HEK293T (cell line): ENCODE data around the gene TADA3.

ENCODE experiments used
- CTCF ChIA-PET: fragments of 350-600 bp; formaldehyde crosslinking; extraction: SDS; loops from one replicate; lab custom pipeline; 2021; ENCODE audit warnings: antibody characterized with exemption, inconsistent platforms; lab: Yijun Ruan, JAX
- POLR2A ChIA-PET: fragments of 350-600 bp; formaldehyde crosslinking; extraction: SDS; loops from one replicate; lab custom pipeline; 2020; ENCODE audit warnings: antibody characterized with exemption, inconsistent platforms; lab: Yijun Ruan, JAX
- DNase-seq: peaks from one replicate; pipeline ENCODE4 v3.0.0; 2012; ENCODE audit warnings: mixed read lengths; ENCODE audit errors: extremely low spot score
- ARNT ChIP-seq: fragments of 450-650 bp; IDR thresholded peaks from 2 replicates; pipeline ENCODE4 v1.6.1; 2017; ENCODE audit warnings: mild to moderate bottlenecking
- BHLHE40 ChIP-seq: fragments of 450-650 bp; IDR thresholded peaks from 2 replicates; pipeline ENCODE4 v1.6.1; 2016; ENCODE audit warnings: mild to moderate bottlenecking, moderate library complexity, borderline replicate concordance
- CTBP1 ChIP-seq: fragments of 450-650 bp; IDR thresholded peaks from 2 replicates; pipeline ENCODE4 v1.6.1; 2016; ENCODE audit warnings: borderline replicate concordance
- ELF4 ChIP-seq: fragments of 450-650 bp; IDR thresholded peaks from 2 replicates; pipeline ENCODE4 v1.6.1; 2017; ENCODE audit warnings: antibody characterized with exemption
- FOXA1 ChIP-seq: fragments of 450-650 bp; IDR thresholded peaks from 2 replicates; pipeline ENCODE4 v1.6.1; 2016; ENCODE audit warnings: mild to moderate bottlenecking
- FOXK2 ChIP-seq: fragments of 450-650 bp; IDR thresholded peaks from 2 replicates; pipeline ENCODE4 v1.6.1; 2016; ENCODE audit warnings: mild to moderate bottlenecking
- FOXM1 ChIP-seq: fragments of 450-650 bp; IDR thresholded peaks from 2 replicates; pipeline ENCODE4 v1.6.1; 2017; ENCODE audit warnings: mild to moderate bottlenecking, borderline replicate concordance
- HDGF ChIP-seq: fragments of 450-650 bp; IDR thresholded peaks from 2 replicates; pipeline ENCODE4 v1.6.1; 2017; ENCODE audit warnings: antibody characterized with exemption, borderline replicate concordance
- L3MBTL2 ChIP-seq: fragments of 450-650 bp; conservative IDR thresholded peaks from 2 replicates; pipeline ENCODE4 v1.6.1; 2016; ENCODE audit warnings: mild to moderate bottlenecking
- LEF1 ChIP-seq: fragments of 450-650 bp; IDR thresholded peaks from 2 replicates; pipeline ENCODE4 v1.6.1; 2017; ENCODE audit warnings: mild to moderate bottlenecking, borderline replicate concordance
- NFRKB ChIP-seq: fragments of 450-650 bp; IDR thresholded peaks from 2 replicates; pipeline ENCODE4 v1.6.1; 2016; ENCODE audit warnings: mild to moderate bottlenecking, moderate library complexity
- SP1 ChIP-seq: fragments of 450-650 bp; IDR thresholded peaks from 2 replicates; pipeline ENCODE4 v1.6.1; 2017
- SUZ12 ChIP-seq: fragments of 450-650 bp; IDR thresholded peaks from 2 replicates; pipeline ENCODE4 v1.6.1; 2016; ENCODE audit warnings: mild to moderate bottlenecking
- TARDBP ChIP-seq: fragments of 450-650 bp; IDR thresholded peaks from 2 replicates; pipeline ENCODE4 v1.6.1; 2016
- ZNF384 ChIP-seq: fragments of 450-650 bp; IDR thresholded peaks from 2 replicates; pipeline ENCODE4 v1.6.1; 2016
- TF ChIP-seq, protein P1 (sequence below): fragments of 450-650 bp; IDR thresholded peaks from 2 replicates; pipeline ENCODE4 v1.6.1; 2016

Gene TADA3

DNA sequence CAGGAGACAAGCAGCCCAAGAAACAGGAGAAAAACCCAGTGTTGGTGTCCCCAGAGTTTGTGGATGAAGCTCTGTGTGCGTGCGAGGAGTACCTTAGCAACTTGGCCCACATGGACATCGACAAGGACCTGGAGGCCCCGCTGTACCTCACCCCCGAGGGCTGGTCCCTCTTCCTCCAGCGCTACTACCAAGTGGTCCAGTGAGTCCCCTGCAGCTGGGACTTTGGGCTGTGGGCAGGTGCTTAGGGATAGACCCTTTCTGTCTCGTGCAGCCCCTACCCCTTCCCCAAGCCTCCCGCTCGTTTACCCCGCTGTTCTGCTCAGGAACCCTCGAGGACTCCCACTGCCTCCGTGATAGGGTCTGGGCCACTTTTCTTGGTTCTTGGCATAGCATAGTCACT lies 28.3 kb upstream of the TADA3 start:
- DNase-seq: no peak
- POLR2A ChIA-PET: no interaction called here
- CTCF ChIA-PET: no interaction called here

DNA sequence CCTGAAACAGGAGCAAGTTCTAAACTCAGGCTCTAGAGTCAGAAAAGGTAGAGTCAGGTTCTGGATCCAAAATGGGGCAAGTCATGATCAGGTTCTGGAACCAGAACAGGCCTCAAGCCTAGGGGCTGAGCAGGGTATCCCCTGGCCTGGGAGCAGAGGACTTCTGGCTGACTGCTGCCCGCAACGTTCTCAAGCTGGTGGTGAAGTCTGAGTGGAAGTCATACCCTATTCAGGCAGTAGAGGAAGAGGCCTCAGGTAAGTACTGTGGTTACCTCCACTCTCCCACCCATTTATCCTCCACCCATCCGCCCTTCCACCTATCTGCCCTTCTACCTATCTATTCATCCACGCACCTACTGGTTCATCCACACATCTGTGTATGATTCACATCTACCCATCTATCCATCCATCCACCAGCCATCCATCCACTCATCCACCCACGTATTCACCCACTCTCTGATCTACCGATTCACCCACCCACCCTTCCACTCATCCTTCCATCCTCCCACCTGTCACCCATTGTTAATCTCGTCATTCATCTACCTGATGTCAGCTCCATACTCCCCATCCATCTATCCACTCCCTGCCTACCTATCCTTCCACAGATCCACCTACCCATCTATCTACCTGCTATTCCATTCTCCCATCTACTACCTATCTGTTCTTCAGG lies 26.5 kb upstream of the TADA3 start:
- TF ChIP-seq SUZ12 (no peak), L3MBTL2 (no peak), FOXA1 (no peak), ZNF384 (no peak), FOXM1 (no peak), LEF1 (no peak), CTBP1 (no peak), FOXK2 (no peak), ARNT (no peak), SP1 (no peak), BHLHE40 (no peak), TARDBP (no peak), ELF4 (no peak), HDGF (no peak), NFRKB (no peak)
- TF ChIP-seq, protein P1, sequence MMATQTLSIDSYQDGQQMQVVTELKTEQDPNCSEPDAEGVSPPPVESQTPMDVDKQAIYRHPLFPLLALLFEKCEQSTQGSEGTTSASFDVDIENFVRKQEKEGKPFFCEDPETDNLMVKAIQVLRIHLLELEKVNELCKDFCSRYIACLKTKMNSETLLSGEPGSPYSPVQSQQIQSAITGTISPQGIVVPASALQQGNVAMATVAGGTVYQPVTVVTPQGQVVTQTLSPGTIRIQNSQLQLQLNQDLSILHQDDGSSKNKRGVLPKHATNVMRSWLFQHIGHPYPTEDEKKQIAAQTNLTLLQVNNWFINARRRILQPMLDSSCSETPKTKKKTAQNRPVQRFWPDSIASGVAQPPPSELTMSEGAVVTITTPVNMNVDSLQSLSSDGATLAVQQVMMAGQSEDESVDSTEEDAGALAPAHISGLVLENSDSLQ: no peak
- CTCF ChIA-PET: no interaction called here
- POLR2A ChIA-PET: no interaction called here
- DNase-seq: no peak

More for the DNA sequence above, 28.3 kb upstream of the TADA3 start:
- TF ChIP-seq TARDBP: no peak
- no peak for TF ChIP-seq BHLHE40
- no peak for TF ChIP-seq SUZ12
- no peak for TF ChIP-seq ELF4
- TF ChIP-seq SP1: no peak
- no peak for TF ChIP-seq FOXK2
- TF ChIP-seq, protein P1: no peak
- no peak for TF ChIP-seq HDGF
- no peak for TF ChIP-seq ZNF384
- TF ChIP-seq LEF1: no peak

DNA sequence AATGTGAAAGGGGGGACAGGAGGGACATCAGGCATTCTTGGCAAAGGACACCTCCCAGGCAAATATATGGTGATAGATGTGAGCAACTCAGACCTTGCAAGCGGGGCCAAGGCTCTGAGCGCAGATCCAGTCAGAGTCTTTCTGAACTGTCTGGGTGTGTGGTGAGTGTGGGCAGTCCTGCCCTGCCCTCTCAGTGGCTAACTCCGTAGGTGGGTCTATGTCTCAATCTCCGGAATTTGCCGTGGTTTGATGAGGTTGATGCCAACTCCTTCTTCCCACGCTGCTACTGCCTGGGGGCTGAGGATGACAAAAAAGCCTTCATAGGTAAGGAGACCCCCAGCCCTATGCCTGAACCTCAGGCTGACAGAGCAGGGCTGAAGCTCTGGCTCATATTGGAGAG lies 25.2 kb upstream of the TADA3 start:
- ChIA-PET CTCF (no interaction called here), POLR2A (no interaction called here)
- no peak for DNase-seq
- TF ChIP-seq BHLHE40 (no peak), CTBP1 (no peak), TARDBP (no peak), FOXA1 (no peak), FOXK2 (no peak), HDGF (no peak), SUZ12 (no peak), ARNT (no peak), L3MBTL2 (no peak), LEF1 (no peak), NFRKB (no peak), FOXM1 (no peak), SP1 (no peak), ZNF384 (no peak), ELF4 (no peak)
- TF ChIP-seq, protein P1: no peak

DNA sequence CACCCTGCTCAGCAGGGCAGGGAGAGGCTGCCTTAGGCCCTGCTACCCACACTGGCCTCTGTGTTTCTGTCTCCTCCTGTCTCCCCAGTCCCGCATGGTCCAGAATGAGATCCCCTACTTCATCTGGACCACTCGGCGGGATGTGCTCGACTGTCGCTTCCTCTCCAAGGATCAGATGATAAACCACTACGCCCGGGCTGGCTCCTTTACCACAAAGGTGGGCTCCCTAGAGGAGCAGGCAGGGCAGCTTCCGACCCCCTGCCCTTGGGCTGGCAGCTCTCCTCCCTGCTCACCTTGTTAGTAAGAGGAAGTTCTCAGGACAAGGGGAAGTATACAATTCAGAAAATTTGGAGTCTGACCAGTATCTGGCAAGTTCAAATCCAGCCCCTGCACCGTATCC lies 23.7 kb upstream of the TADA3 start:
- ChIA-PET CTCF (interaction anchor here (0.5 kb wide), 1 partner anchor 30 kb away, joined by 3 read pairs; no protein-coding TSS in a partner anchor), POLR2A (interaction anchor here (1.4 kb wide), 1 partner anchor 22 kb away, joined by 3 read pairs; no protein-coding TSS in a partner anchor)
- no peak for DNase-seq

DNA sequence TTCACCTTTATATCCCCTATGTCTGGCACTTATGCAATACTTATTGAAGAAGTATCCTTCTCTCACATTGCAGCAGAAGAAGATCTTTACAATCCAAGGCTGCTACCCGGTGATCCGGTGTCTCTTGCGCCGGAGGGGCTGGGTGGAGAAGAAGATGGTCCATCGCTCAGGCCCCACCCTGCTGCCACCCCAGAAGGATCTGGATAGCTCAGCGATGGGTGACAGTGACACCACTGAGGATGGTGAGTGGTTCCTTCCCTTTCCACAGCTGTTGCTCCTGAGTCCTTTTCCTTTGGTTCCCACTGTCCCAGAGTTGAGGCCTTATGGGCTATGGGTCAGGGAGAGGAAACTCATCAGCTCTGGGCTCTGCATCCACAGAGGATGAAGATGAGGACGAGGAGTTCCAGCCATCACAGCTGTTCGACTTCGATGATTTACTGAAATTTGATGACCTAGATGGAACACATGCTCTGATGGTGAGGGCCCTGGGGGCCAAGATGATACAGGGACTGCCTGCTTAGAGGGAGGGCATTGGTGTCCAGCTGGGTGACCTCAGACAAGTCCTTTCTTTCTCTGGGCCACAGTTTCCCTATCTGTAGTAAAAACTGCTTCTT lies 20.7 kb upstream of the TADA3 start:
- TF ChIP-seq L3MBTL2 (no peak), TARDBP (no peak), LEF1 (no peak), ARNT (no peak), ZNF384 (no peak), SP1 (no peak), HDGF (no peak), FOXM1 (no peak)
- POLR2A ChIA-PET: no interaction called here

More for the DNA sequence above, 23.7 kb upstream of the TADA3 start:
- TF ChIP-seq SP1: no peak
- no peak for TF ChIP-seq BHLHE40
- TF ChIP-seq FOXM1: no peak
- no peak for TF ChIP-seq FOXK2
- no peak for TF ChIP-seq ELF4
- TF ChIP-seq HDGF: no peak
- no peak for TF ChIP-seq L3MBTL2
- TF ChIP-seq, protein P1: no peak
- TF ChIP-seq FOXA1: no peak
- no peak for TF ChIP-seq TARDBP
- no peak for TF ChIP-seq SUZ12
- TF ChIP-seq CTBP1: no peak
- TF ChIP-seq ARNT: no peak

More for the DNA sequence above, 20.7 kb upstream of the TADA3 start:
- CTCF ChIA-PET: no interaction called here
- DNase-seq: no peak
